ENCODE results near the gene TRMT11.
A peak's percentile ranks its signal among the peaks of the same experiment; 100 is the strongest.

Gene TRMT11

GRCh38 chr6:126035764-126036163, 49.4 kb downstream of the TRMT11 start:
- TF ChIP-seq RAD21 (IDR thresholded peaks at IDR 0.05; ENCODE audit: low read depth) (no peak), MAX (IDR thresholded peaks at IDR 0.05) (no peak), FOXM1 (IDR thresholded peaks at IDR 0.05; ENCODE audit: borderline replicate concordance, low read depth) (no peak), CREB1 (IDR thresholded peaks at IDR 0.05; ENCODE audit: low read depth) (no peak)

- TF ChIP-seq USF1 (IDR thresholded peaks at IDR 0.05) (no peak), EP300 (IDR thresholded peaks at IDR 0.05; ENCODE audit: borderline replicate concordance) (no peak), TAF1 (IDR thresholded peaks at IDR 0.05; ENCODE audit: low read depth) (no peak), TCF12 (IDR thresholded peaks at IDR 0.05; ENCODE audit: low read depth) (no peak), FOXM1 (IDR thresholded peaks at IDR 0.05; ENCODE audit: borderline replicate concordance, low read depth) (no peak), CREB1 (IDR thresholded peaks at IDR 0.05; ENCODE audit: low read depth) (no peak), RAD21 (IDR thresholded peaks at IDR 0.05; ENCODE audit: low read depth) (no peak), MAX (IDR thresholded peaks at IDR 0.05) (no peak), EGR1 (IDR thresholded peaks at IDR 0.05) (no peak), YY1 (IDR thresholded peaks at IDR 0.05; ENCODE audit: low read depth) (no peak), NFIC (IDR thresholded peaks at IDR 0.05) (no peak), REST (IDR thresholded peaks at IDR 0.05; ENCODE audit: low read depth) (no peak), TEAD4 (IDR thresholded peaks at IDR 0.05) (no peak), ZBTB7A (IDR thresholded peaks at IDR 0.05; ENCODE audit: low read depth) (no peak), CEBPB (IDR thresholded peaks at IDR 0.05) (no peak)
Measured at GRCh38 chr6:126038234-126038633, 51.9 kb downstream of the TRMT11 start.

GRCh38 chr6:126039284-126039683, 52.9 kb downstream of the TRMT11 start:
- no peak for TF ChIP-seq NFIC (IDR thresholded peaks at IDR 0.05)
- no peak for TF ChIP-seq TCF12 (IDR thresholded peaks at IDR 0.05; ENCODE audit: low read depth)
- TF ChIP-seq TEAD4 (IDR thresholded peaks at IDR 0.05), result no peak

GRCh38 chr6:126040394-126040793, 54.1 kb downstream of the TRMT11 start:
- TF ChIP-seq USF1 (IDR thresholded peaks at IDR 0.05) (no peak), TEAD4 (IDR thresholded peaks at IDR 0.05) (no peak), YY1 (IDR thresholded peaks at IDR 0.05; ENCODE audit: low read depth) (no peak), MAX (IDR thresholded peaks at IDR 0.05) (no peak), RAD21 (IDR thresholded peaks at IDR 0.05; ENCODE audit: low read depth) (no peak), CEBPB (IDR thresholded peaks at IDR 0.05) (no peak), FOXM1 (IDR thresholded peaks at IDR 0.05; ENCODE audit: borderline replicate concordance, low read depth) (no peak), EGR1 (IDR thresholded peaks at IDR 0.05) (no peak), TAF1 (IDR thresholded peaks at IDR 0.05; ENCODE audit: low read depth) (no peak), TCF12 (IDR thresholded peaks at IDR 0.05; ENCODE audit: low read depth) (no peak)

GRCh38 chr6:126040826-126041225, 54.5 kb downstream of the TRMT11 start:
- TF ChIP-seq CEBPB (IDR thresholded peaks at IDR 0.05) (0 out of 2 replicates have a peak, but pooled peaks have one; percentile 34), EP300 (IDR thresholded peaks at IDR 0.05; ENCODE audit: borderline replicate concordance) (no peak)

- no peak for TF ChIP-seq CREB1 (IDR thresholded peaks at IDR 0.05; ENCODE audit: low read depth)
- no peak for TF ChIP-seq RAD21 (IDR thresholded peaks at IDR 0.05; ENCODE audit: low read depth)
- TF ChIP-seq TAF1 (IDR thresholded peaks at IDR 0.05; ENCODE audit: low read depth), result no peak
- no peak for TF ChIP-seq EP300 (IDR thresholded peaks at IDR 0.05; ENCODE audit: borderline replicate concordance)
- TF ChIP-seq EGR1 (IDR thresholded peaks at IDR 0.05), result no peak
- TF ChIP-seq MAX (IDR thresholded peaks at IDR 0.05), result no peak
- TF ChIP-seq USF1 (IDR thresholded peaks at IDR 0.05), result no peak
- no peak for TF ChIP-seq FOXM1 (IDR thresholded peaks at IDR 0.05; ENCODE audit: borderline replicate concordance, low read depth)
- no peak for TF ChIP-seq ZBTB7A (IDR thresholded peaks at IDR 0.05; ENCODE audit: low read depth)
- TF ChIP-seq YY1 (IDR thresholded peaks at IDR 0.05; ENCODE audit: low read depth), result no peak
- TF ChIP-seq TEAD4 (IDR thresholded peaks at IDR 0.05), result no peak
- TF ChIP-seq CEBPB (IDR thresholded peaks at IDR 0.05), result no peak
- no peak for TF ChIP-seq TCF12 (IDR thresholded peaks at IDR 0.05; ENCODE audit: low read depth)
- no peak for TF ChIP-seq REST (IDR thresholded peaks at IDR 0.05; ENCODE audit: low read depth)
Measured at GRCh38 chr6:126041516-126041915, 55.2 kb downstream of the TRMT11 start.

All from Ishikawa (cell line).